Heart left ventricle (tissue), 16 donors: ENCODE data around the gene SLC5A8. TPM values are rescaled to one million over a fixed set of nuclear protein-coding genes. Genes with fewer than 3 reads are reported as not detected.

Source experiments
- ATAC-seq, 4 donors: fragments of 200-7000 bp; cut with Tn5 transposase; one replicate each; pipeline ENCODE4 v1.9.1; 2020 to 2022; ENCODE audit warnings: moderate library complexity in 4 of 4, mild to moderate bottlenecking in 3 of 4, moderate number of reproducible peaks in 1 of 4
- DNase-seq, 5 donors: peaks; one replicate each; pipeline ENCODE4 v3.0.0-alpha.2; 2020
- H3K27ac ChIP-seq, 12 donors: fragments of 200-600 bp; sonication (generic) in 4 of 12; one replicate each; pipeline versions ENCODE4 v1.5.0 to v1.8.0; 2016 to 2022; ENCODE audit warnings: mild to moderate bottlenecking in 2 of 12
- H3K27me3 ChIP-seq, 9 donors: fragments of 200-600 bp; sonication (generic) in 2 of 9; one replicate each; pipeline versions ENCODE4 v1.5.1 to v1.8.0; 2016 to 2022; ENCODE audit warnings: mild to moderate bottlenecking in 3 of 9
- H3K36me3 ChIP-seq, 9 donors: fragments of 200-600 bp; sonication (generic) in 2 of 9; one replicate each; pipeline versions ENCODE4 v1.5.0 to v1.8.0; 2018 to 2022; ENCODE audit warnings: mild to moderate bottlenecking in 2 of 9
- H3K4me1 ChIP-seq, 12 donors: fragments of 200-600 bp; sonication (generic) in 4 of 12; one replicate each; pipeline versions ENCODE4 v1.5.0 to v1.8.0; 2016 to 2022; ENCODE audit warnings: mild to moderate bottlenecking in 3 of 12
- H3K4me3 ChIP-seq, 12 donors: fragments of 200-600 bp; sonication (generic) in 4 of 12; one replicate each; pipeline versions ENCODE4 v1.5.0 to v1.8.0; 2017 to 2022; ENCODE audit warnings: mild to moderate bottlenecking in 9 of 12, moderate library complexity in 4 of 12
- H3K9me3 ChIP-seq, 12 donors: fragments of 200-600 bp; sonication (generic) in 4 of 12; one replicate each; pipeline versions ENCODE4 v1.5.0 to v1.8.0; 2016 to 2022; ENCODE audit warnings: mild to moderate bottlenecking in 1 of 12
- POLR2A ChIP-seq, 2 donors: fragments of 450-650 bp; IDR thresholded peaks; one replicate each; pipeline ENCODE4 v1.6.1; 2017; ENCODE audit warnings: antibody characterized with exemption in 2 of 2, mild to moderate bottlenecking in 2 of 2, moderate library complexity in 2 of 2
- WGBS, 4 donors: extraction: QIAGEN DNeasy Blood & Tissue Kit in 2 of 4; methylation state at CpG; one replicate each; pipeline versions ENCODE4 v1.1.5 to v1.1.7; 2013 to 2018; 5-methylcytosine and 5-hydroxymethylcytosine counted together
- intact Hi-C, 10 donors: fragments of 100-400 bp; cut with DNase I; formaldehyde crosslinking; loops; one replicate each; pipeline versions ENCODE4 v1.11.1 to v1.14.2; 2022
- polyA plus RNA-seq, 2 donors: library from polyadenylated mRNA; stranded (reverse); fragments of 200-250 nt; gene quantifications; one replicate each; pipeline ENCODE4 v1.2.3, GENCODE V29; 2013
- total RNA-seq, 9 donors: library from RNA; depleted of rRNA in 2 of 9; stranded (reverse); fragments of >200 nt in 2 of 9; fragmentation: NEBNext Ultra II Directional in 3 of 9; extraction: Animal tissue kit (Norgen Biotek cat#: 25700) in 3 of 9; gene quantifications; one replicate each; pipeline versions ENCODE4 v1.1.0 to v1.2.4, GENCODE V29; 2016 to 2023
- TF ChIP-seq, protein P1 (sequence below), 12 donors: fragments of 200-600 bp; sonication (generic) in 4 of 12; IDR thresholded peaks; one replicate each; pipeline versions ENCODE4 v1.5.0 to v1.8.0; 2018 to 2022; ENCODE audit warnings: antibody characterized with exemption in 12 of 12, mild to moderate bottlenecking in 5 of 12
- donor health status: ischemic (EF 13 %, LVEDD 7.1; RV severe dilation, severe dysfunction).
- donor health status: healthy with polysubstance abuse.
- donor health status: DM: no; HTN: yes; CAD: no.
- donor health status: DM: no; HTN: no; CAD: no.
- donor health status: ischemic (EF 25% LVEDD 6.9; RV normal size, moderate dysfunction).
- donor health status: ischemic (EF 25% LVEDD 5.7; RV mildly dilated, moderate dysfunction).
- donor health status: healthy.
- donor health status: DM: yes; HTN: yes; CAD: no.
- donor health status: ischemic (EF 35%, LVEDD 5.7; RV mildly dilated, moderate dysfunction).
- donor health status: nonischemic (EF 11% LVEDD 7.7; RV severe dilation, severe dysfunction).
- donor health status: DM: yes; HTN: yes; CAD: no.
- donor health status: PGD.
- donor health status: ischemic (EF 29% LVEDD 5.4; RV normal size, mild dysfunction).
- donor health status: nonischemic (EF 23%, LVEDD 6.1; RV moderate dilation, normal function).

The SLC5A8 gene
- total and polyA plus RNA-seq, 11 donors: not detected

DNA sequence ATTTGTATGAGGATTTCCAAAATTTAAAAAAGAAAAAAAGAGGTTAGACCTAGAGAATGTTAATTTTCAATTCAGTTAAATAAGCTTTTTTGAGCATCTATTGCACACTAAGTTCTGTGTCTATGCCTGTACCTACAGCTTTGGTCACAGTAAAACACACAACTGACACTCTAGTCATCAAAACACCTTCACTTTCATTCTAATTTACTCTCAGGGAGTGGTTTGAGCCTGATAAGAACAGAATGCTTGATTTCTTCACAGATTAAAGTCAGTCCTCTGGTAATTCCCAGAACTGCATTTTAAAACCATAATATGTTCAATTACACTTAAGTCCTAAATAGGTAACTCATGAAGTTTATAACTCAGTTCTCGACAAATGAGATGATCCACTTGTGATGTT is 9.2 kb downstream of the SLC5A8 start:
- DNase-seq: no peak
- Histone ChIP-seq H3K4me1 (no peaks in the 10 kb centered on the region), H3K9me3 (no peaks in the 10 kb centered on the region), H3K4me3 (no peak overlapping the region), H3K27ac (no peak overlapping the region), H3K36me3 (no peaks in the 10 kb centered on the region), H3K27me3 (no peaks in the 10 kb centered on the region)
- intact Hi-C loops: no loop called here
- TF ChIP-seq, protein P1, sequence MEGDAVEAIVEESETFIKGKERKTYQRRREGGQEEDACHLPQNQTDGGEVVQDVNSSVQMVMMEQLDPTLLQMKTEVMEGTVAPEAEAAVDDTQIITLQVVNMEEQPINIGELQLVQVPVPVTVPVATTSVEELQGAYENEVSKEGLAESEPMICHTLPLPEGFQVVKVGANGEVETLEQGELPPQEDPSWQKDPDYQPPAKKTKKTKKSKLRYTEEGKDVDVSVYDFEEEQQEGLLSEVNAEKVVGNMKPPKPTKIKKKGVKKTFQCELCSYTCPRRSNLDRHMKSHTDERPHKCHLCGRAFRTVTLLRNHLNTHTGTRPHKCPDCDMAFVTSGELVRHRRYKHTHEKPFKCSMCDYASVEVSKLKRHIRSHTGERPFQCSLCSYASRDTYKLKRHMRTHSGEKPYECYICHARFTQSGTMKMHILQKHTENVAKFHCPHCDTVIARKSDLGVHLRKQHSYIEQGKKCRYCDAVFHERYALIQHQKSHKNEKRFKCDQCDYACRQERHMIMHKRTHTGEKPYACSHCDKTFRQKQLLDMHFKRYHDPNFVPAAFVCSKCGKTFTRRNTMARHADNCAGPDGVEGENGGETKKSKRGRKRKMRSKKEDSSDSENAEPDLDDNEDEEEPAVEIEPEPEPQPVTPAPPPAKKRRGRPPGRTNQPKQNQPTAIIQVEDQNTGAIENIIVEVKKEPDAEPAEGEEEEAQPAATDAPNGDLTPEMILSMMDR (IDR thresholded peaks at IDR 0.05): no peak
- no peak for TF ChIP-seq POLR2A (IDR thresholded peaks at IDR 0.05)
- ATAC-seq: no peak
- WGBS, 4 donors: 82 to 88% (median 85%) methylated on average over 1 of the region's 1 CpG

DNA sequence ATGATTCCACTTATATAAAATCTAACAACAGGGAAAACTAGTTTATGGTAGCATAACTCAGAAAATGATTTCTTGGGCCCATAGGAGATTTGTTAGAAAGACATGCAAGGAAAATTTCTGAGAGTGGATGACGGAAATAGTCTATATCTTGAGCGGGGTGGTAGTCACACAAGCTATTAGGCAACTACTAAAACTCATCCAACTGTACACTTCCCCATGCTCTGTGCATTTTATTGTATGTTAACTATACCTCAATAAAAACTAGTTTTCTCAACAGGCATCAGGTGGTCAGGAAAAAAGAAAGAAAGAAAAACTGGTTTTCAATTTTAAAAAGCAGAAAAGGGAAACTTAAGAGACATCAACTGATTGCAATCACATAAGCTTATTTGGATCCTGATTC is 9.9 kb downstream of the SLC5A8 start:
- Histone ChIP-seq H3K27me3 (no peaks in the 10 kb centered on the region), H3K4me1 (no peaks in the 10 kb centered on the region), H3K4me3 (no peak overlapping the region), H3K9me3 (no peaks in the 10 kb centered on the region), H3K36me3 (no peaks in the 10 kb centered on the region), H3K27ac (no peak overlapping the region)
- DNase-seq: no peak
- intact Hi-C loops: no loop called here
- WGBS, 4 donors: 80 to 90% (median 84%) methylated on average over 2 of the region's 2 CpGs
- no peak for TF ChIP-seq POLR2A (IDR thresholded peaks at IDR 0.05)
- TF ChIP-seq, protein P1 (IDR thresholded peaks at IDR 0.05): no peak
- no peak for ATAC-seq

DNA sequence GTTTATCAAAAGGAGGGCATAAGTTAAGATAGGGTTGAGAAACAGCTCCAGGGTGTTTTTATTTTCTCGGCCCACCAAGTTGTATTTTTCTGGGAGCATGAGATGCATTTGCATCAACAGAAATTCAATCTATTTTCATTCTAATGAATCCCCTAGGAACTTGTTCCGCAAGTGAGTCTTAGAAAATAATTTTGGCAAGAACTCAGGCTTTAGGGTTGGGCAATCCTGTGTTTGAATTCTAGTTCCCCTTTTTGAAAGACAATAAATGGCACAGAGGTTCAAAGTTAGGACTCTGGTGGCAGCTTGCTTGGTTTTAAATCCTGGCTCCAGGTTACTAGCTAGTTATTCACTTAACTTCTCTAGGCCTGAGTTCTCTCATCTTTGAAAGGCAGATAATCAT is 23.7 kb downstream of the SLC5A8 start:
- H3K4me1 ChIP-seq: no peaks in the 10 kb centered on the region
- WGBS, 4 donors: 36 to 57% (median 54%) methylated on average over 2 of the region's 2 CpGs
- TF ChIP-seq, protein P1 (IDR thresholded peaks at IDR 0.05): no peak
- no peak for TF ChIP-seq POLR2A (IDR thresholded peaks at IDR 0.05)
- intact Hi-C loops: no loop called here
- DNase-seq (no peak), ATAC-seq (no peak)
- H3K27ac ChIP-seq: no peak overlapping the region
- H3K27me3 ChIP-seq: peaks cover 0 to 4% (median 0%) of the 10 kb centered on the region in 9 donors
- H3K36me3 ChIP-seq: no peaks in the 10 kb centered on the region
- no peak overlapping the region for H3K4me3 ChIP-seq
- no peaks in the 10 kb centered on the region for H3K9me3 ChIP-seq

DNA sequence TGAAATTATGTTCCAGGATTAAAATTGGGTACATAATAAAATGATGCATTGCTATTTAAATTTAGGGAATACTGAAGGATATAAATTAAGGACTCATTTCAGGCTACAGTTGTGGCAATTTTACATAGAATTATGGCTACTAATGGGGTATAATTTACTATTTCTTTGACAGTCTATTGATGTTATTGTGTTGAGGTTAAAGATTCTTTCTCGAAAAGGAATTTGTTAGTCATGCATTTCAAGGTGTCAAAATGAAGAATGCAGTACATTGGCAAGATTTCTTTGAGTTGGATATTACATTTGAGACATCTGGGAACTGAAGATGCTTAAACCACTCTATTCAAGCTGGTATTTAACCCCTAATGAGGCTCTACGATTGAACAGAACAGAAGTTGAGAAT is 28.3 kb downstream of the SLC5A8 start:
- WGBS, 4 donors: 65 to 68% (median 66%) methylated on average over 2 of the region's 2 CpGs
- Histone ChIP-seq H3K4me1 (no peaks in the 10 kb centered on the region), H3K4me3 (no peak overlapping the region), H3K27me3 (peaks cover 0 to 4% (median 0%) of the 10 kb centered on the region in 9 donors), H3K36me3 (no peaks in the 10 kb centered on the region), H3K9me3 (no peaks in the 10 kb centered on the region), H3K27ac (no peak overlapping the region)
- no peak for TF ChIP-seq POLR2A (IDR thresholded peaks at IDR 0.05)
- TF ChIP-seq, protein P1 (IDR thresholded peaks at IDR 0.05): no peak
- DNase-seq: no peak
- no peak for ATAC-seq
- intact Hi-C loops: no loop called here
